HepG2 (cell line): ENCODE measurements around the gene BRPF1. TPM values are rescaled to one million over a fixed set of nuclear protein-coding genes. Genes with fewer than 3 reads are reported as not detected.
A peak's percentile ranks its signal among the peaks of the same experiment; 100 is the strongest.

Source experiments
- AHR ChIP-seq: IDR thresholded peaks from 2 replicates; pipeline ENCODE4 v1.6.1; 2018; ENCODE audit warnings: missing genetic modification reagents, missing compliant biosample characterization
- ATAD3A ChIP-seq: sonication (generic); formaldehyde crosslinking; IDR thresholded peaks from 2 replicates; pipeline ENCODE4 v1.4.0; 2020; ENCODE audit warnings: missing genetic modification reagents
- JDP2 ChIP-seq: sonication (generic); formaldehyde crosslinking; IDR thresholded peaks from 2 replicates; pipeline ENCODE4 v1.8.1; 2022; ENCODE audit warnings: missing genetic modification reagents, borderline replicate concordance
- KDM1A ChIP-seq: IDR thresholded peaks from 2 replicates; pipeline ENCODE4 v1.6.1; 2016; ENCODE audit warnings: missing compliant biosample characterization
- KDM5B ChIP-seq: sonication (generic); formaldehyde crosslinking; IDR thresholded peaks from 2 replicates; pipeline ENCODE4 v1.4.0; 2020; ENCODE audit warnings: missing genetic modification reagents, mild to moderate bottlenecking, borderline replicate concordance
- MIXL1 ChIP-seq: IDR thresholded peaks from 2 replicates; pipeline ENCODE4 v1.6.1; 2016
- NFE2L1 ChIP-seq: sonication (generic); formaldehyde crosslinking; IDR thresholded peaks from 2 replicates; pipeline ENCODE4 v1.4.0; 2020; ENCODE audit warnings: missing genetic modification reagents, mild to moderate bottlenecking, borderline replicate concordance
- RORA ChIP-seq: sonication (generic); formaldehyde crosslinking; IDR thresholded peaks from 2 replicates; pipeline ENCODE4 v1.5.0; 2020; ENCODE audit warnings: mild to moderate bottlenecking, missing genetic modification reagents, moderate library complexity
- WIZ ChIP-seq: sonication (generic); formaldehyde crosslinking; IDR thresholded peaks from 2 replicates; pipeline ENCODE4 v1.5.1; 2020; ENCODE audit warnings: mild to moderate bottlenecking, missing genetic modification reagents
- ZBTB7B ChIP-seq: sonication (generic); formaldehyde crosslinking; IDR thresholded peaks from 2 replicates; pipeline ENCODE4 v1.4.0; 2020; ENCODE audit warnings: missing genetic modification reagents
- ZIK1 ChIP-seq: sonication (generic); formaldehyde crosslinking; IDR thresholded peaks from 2 replicates; pipeline ENCODE4 v1.5.0; 2020; ENCODE audit warnings: mild to moderate bottlenecking, low read depth, missing genetic modification reagents, borderline replicate concordance
- ZNF543 ChIP-seq: sonication (generic); formaldehyde crosslinking; IDR thresholded peaks from 2 replicates; pipeline ENCODE4 v1.4.0; 2020; ENCODE audit warnings: mild to moderate bottlenecking, missing genetic modification reagents
- ZNF746 ChIP-seq: sonication (generic); formaldehyde crosslinking; IDR thresholded peaks from 2 replicates; pipeline ENCODE4 v1.8.0; 2022; ENCODE audit warnings: mild to moderate bottlenecking, missing genetic modification reagents
- polyA plus RNA-seq, 8 experiments: library from polyadenylated mRNA; depleted of rRNA in 3 of 8; stranded (reverse) in 7 of 8; unstranded in 1 of 8; fragments of >200 nt; fragmentation: Illumina TruSeq in 4 of 8; extraction: Trizol in 4 of 8; gene quantifications; 2 replicates each; pipeline versions ENCODE4 v1.2.1 to v1.2.3, GENCODE V29; 2011 to 2016; ENCODE audit warnings: low read depth in 4 of 8, missing spikeins in 1 of 8, mixed read lengths in 1 of 8; ENCODE audit not compliant: insufficient read depth in 1 of 8
- total RNA-seq, 5 experiments: library from RNA; depleted of rRNA; stranded (reverse); fragments of >200 nt; fragmentation: Illumina TruSeq; extraction: Trizol; gene quantifications; 2 replicates each; pipeline ENCODE4 v1.2.3, GENCODE V29; 2016; ENCODE audit warnings: low read depth in 1 of 5
- TF ChIP-seq, protein P1 (sequence below): fragments of 450-650 bp; IDR thresholded peaks from 2 replicates; pipeline ENCODE4 v1.6.1; 2017; ENCODE audit warnings: mild to moderate bottlenecking
- TF ChIP-seq, protein P2 (sequence below): sonication (generic); formaldehyde crosslinking; IDR thresholded peaks from 2 replicates; pipeline ENCODE4 v1.4.0; 2020; ENCODE audit warnings: missing genetic modification reagents
- TF ChIP-seq, protein P3 (sequence below): sonication (generic); formaldehyde crosslinking; IDR thresholded peaks from 2 replicates; pipeline ENCODE4 v1.5.0; 2020; ENCODE audit warnings: missing genetic modification reagents
- TF ChIP-seq, protein P4 (sequence below): IDR thresholded peaks from 2 replicates; pipeline ENCODE4 v1.6.1; 2016; ENCODE audit warnings: low read depth, missing genetic modification reagents, missing compliant biosample characterization

Gene BRPF1
- total and polyA plus RNA-seq, 2 of the 13 experiments (the other 11 are each of a cell fraction or from before 2014, with no cell fraction given) = 7.3 to 10.0 TPM

DNA sequence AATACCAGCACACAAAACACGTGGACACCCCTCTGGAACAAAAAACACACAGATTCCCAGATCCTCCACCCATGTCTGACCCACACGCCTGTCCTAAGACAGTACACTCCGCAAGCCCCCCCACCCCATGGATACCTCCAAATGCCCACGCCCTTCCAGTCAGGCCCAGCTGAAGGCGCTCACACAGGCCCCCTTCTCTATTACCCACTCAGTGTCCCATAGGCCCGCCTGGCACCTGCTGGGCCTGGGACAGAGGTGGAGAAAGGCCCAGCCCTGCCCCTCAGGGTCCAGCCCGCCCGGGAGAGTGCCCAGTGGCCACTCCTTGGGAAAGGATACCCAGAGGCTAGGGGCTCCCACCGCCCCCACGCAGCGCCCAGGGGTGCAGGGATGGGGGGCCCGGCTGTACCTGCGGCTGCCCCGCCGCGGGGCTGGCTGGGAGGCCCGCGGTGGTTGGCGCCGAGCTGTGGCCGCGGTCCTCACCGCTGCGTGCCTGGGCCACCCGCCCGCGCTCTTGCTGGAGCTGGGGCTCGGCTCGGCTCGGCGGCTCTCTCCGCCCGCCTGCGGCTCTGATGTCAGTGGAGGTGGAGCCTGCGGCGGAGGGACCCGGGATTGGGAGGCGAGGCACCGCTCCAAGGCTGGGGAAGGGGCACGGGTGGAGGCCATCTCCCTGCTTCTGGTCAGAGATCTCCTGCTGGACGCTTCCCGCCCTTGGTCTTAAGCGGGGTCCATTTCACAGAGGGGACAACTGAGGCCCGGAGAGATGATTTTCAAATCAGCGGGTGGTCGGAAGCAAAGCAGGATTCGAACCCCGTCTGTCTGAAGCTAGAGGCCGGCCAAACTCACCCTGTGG, 38.1 kb downstream of the BRPF1 start, which contains the start of gene CAMK1 (continued):
- TF ChIP-seq, protein P1, sequence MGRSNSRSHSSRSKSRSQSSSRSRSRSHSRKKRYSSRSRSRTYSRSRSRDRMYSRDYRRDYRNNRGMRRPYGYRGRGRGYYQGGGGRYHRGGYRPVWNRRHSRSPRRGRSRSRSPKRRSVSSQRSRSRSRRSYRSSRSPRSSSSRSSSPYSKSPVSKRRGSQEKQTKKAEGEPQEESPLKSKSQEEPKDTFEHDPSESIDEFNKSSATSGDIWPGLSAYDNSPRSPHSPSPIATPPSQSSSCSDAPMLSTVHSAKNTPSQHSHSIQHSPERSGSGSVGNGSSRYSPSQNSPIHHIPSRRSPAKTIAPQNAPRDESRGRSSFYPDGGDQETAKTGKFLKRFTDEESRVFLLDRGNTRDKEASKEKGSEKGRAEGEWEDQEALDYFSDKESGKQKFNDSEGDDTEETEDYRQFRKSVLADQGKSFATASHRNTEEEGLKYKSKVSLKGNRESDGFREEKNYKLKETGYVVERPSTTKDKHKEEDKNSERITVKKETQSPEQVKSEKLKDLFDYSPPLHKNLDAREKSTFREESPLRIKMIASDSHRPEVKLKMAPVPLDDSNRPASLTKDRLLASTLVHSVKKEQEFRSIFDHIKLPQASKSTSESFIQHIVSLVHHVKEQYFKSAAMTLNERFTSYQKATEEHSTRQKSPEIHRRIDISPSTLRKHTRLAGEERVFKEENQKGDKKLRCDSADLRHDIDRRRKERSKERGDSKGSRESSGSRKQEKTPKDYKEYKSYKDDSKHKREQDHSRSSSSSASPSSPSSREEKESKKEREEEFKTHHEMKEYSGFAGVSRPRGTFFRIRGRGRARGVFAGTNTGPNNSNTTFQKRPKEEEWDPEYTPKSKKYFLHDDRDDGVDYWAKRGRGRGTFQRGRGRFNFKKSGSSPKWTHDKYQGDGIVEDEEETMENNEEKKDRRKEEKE = no peak
- TF ChIP-seq ZNF543 (peak; percentile 1; the same call in 1 of the 2 replicates), RORA (CRISPR knock-in tag) (no peak), ZBTB7B (CRISPR knock-in tag) (peak; percentile 22; the same call in 1 of the 2 replicates), NFE2L1 (no peak), ATAD3A (no peak), ZNF746 (CRISPR knock-in tag) (no peak), KDM1A (CRISPR knock-in tag) (no peak), ZIK1 (CRISPR knock-in tag) (peak; percentile 76; the same call in 1 of the 2 replicates), MIXL1 (0 out of 2 replicates have a peak, but pooled peaks have one; percentile 13), KDM5B (CRISPR knock-in tag) (no peak), JDP2 (CRISPR knock-in tag) (no peak), AHR (CRISPR knock-in tag) (no peak), WIZ (CRISPR knock-in tag) (peak; percentile 8; the same call in 1 of the 2 replicates)
- TF ChIP-seq, protein P2, sequence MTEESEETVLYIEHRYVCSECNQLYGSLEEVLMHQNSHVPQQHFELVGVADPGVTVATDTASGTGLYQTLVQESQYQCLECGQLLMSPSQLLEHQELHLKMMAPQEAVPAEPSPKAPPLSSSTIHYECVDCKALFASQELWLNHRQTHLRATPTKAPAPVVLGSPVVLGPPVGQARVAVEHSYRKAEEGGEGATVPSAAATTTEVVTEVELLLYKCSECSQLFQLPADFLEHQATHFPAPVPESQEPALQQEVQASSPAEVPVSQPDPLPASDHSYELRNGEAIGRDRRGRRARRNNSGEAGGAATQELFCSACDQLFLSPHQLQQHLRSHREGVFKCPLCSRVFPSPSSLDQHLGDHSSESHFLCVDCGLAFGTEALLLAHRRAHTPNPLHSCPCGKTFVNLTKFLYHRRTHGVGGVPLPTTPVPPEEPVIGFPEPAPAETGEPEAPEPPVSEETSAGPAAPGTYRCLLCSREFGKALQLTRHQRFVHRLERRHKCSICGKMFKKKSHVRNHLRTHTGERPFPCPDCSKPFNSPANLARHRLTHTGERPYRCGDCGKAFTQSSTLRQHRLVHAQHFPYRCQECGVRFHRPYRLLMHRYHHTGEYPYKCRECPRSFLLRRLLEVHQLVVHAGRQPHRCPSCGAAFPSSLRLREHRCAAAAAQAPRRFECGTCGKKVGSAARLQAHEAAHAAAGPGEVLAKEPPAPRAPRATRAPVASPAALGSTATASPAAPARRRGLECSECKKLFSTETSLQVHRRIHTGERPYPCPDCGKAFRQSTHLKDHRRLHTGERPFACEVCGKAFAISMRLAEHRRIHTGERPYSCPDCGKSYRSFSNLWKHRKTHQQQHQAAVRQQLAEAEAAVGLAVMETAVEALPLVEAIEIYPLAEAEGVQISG (CRISPR knock-in tag) = no peak
- TF ChIP-seq, protein P3, sequence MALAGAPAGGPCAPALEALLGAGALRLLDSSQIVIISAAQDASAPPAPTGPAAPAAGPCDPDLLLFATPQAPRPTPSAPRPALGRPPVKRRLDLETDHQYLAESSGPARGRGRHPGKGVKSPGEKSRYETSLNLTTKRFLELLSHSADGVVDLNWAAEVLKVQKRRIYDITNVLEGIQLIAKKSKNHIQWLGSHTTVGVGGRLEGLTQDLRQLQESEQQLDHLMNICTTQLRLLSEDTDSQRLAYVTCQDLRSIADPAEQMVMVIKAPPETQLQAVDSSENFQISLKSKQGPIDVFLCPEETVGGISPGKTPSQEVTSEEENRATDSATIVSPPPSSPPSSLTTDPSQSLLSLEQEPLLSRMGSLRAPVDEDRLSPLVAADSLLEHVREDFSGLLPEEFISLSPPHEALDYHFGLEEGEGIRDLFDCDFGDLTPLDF = no peak
- TF ChIP-seq, protein P4, sequence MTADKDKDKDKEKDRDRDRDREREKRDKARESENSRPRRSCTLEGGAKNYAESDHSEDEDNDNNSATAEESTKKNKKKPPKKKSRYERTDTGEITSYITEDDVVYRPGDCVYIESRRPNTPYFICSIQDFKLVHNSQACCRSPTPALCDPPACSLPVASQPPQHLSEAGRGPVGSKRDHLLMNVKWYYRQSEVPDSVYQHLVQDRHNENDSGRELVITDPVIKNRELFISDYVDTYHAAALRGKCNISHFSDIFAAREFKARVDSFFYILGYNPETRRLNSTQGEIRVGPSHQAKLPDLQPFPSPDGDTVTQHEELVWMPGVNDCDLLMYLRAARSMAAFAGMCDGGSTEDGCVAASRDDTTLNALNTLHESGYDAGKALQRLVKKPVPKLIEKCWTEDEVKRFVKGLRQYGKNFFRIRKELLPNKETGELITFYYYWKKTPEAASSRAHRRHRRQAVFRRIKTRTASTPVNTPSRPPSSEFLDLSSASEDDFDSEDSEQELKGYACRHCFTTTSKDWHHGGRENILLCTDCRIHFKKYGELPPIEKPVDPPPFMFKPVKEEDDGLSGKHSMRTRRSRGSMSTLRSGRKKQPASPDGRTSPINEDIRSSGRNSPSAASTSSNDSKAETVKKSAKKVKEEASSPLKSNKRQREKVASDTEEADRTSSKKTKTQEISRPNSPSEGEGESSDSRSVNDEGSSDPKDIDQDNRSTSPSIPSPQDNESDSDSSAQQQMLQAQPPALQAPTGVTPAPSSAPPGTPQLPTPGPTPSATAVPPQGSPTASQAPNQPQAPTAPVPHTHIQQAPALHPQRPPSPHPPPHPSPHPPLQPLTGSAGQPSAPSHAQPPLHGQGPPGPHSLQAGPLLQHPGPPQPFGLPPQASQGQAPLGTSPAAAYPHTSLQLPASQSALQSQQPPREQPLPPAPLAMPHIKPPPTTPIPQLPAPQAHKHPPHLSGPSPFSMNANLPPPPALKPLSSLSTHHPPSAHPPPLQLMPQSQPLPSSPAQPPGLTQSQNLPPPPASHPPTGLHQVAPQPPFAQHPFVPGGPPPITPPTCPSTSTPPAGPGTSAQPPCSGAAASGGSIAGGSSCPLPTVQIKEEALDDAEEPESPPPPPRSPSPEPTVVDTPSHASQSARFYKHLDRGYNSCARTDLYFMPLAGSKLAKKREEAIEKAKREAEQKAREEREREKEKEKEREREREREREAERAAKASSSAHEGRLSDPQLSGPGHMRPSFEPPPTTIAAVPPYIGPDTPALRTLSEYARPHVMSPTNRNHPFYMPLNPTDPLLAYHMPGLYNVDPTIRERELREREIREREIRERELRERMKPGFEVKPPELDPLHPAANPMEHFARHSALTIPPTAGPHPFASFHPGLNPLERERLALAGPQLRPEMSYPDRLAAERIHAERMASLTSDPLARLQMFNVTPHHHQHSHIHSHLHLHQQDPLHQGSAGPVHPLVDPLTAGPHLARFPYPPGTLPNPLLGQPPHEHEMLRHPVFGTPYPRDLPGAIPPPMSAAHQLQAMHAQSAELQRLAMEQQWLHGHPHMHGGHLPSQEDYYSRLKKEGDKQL (CRISPR knock-in tag) = no peak
